AG04450 (cell line): ENCODE data around the gene OR4C45. TPM values are rescaled to one million over a fixed set of nuclear protein-coding genes. Genes with fewer than 3 reads are reported as not detected.

ENCODE experiments used
- CTCF ChIA-PET: fragments of 300-600, 350-600 bp; formaldehyde crosslinking; extraction: SDS; loops from one replicate; lab custom pipeline; 2022; ENCODE audit warnings: antibody characterized with exemption, inconsistent platforms; lab: Charles Lee
- POLR2A ChIA-PET: fragments of 350-600 bp; formaldehyde crosslinking; extraction: SDS; loops from one replicate; lab custom pipeline; 2021; ENCODE audit warnings: antibody characterized with exemption, inconsistent platforms; lab: Yijun Ruan, JAX
- DNase-seq: peaks from one replicate; pipeline ENCODE4 v3.0.0-alpha.2; 2011; ENCODE audit warnings: low read depth, low spot score
- H3K27ac ChIP-seq: one replicate; pipeline ENCODE4 v1.5.1; 2012; ENCODE audit warnings: low read depth, low read length, control low read depth
- H3K27me3 ChIP-seq: one replicate; pipeline ENCODE4 v1.6.0; 2012; ENCODE audit warnings: low read length; ENCODE audit not compliant: control insufficient read depth, insufficient read depth
- H3K4me3 ChIP-seq: 2 replicates; pipeline ENCODE4 v1.5.1; 2011; ENCODE audit warnings: mild to moderate bottlenecking, low read depth, low read length, control low read depth
- H3K9me3 ChIP-seq: 2 replicates; pipeline ENCODE4 v1.5.1; 2012; ENCODE audit warnings: low read length; ENCODE audit not compliant: control insufficient read depth, insufficient read depth
- CTCF ChIP-seq: IDR thresholded peaks from 2 replicates; pipeline ENCODE4 v1.5.1; 2011; ENCODE audit warnings: low read depth, low read length, control low read depth, inconsistent platforms
- polyA plus RNA-seq: library from polyadenylated mRNA; depleted of rRNA; stranded (reverse); fragments of >200 nt; gene quantifications from 2 replicates; pipeline ENCODE4 v1.2.3, GENCODE V29; 2011

OR4C45 gene
- polyA plus RNA-seq, 1 experiment = not detected

- Histone ChIP-seq H3K4me3 (no peak overlapping the region), H3K27me3 (no peaks in the 10 kb centered on the region), H3K9me3 (peaks cover 54% of the 10 kb centered on the region), H3K27ac (no peak overlapping the region)
- TF ChIP-seq CTCF = no peak
- ChIA-PET CTCF (no interaction called here), POLR2A (no interaction called here)
- no peak for DNase-seq
Measured at GRCh38 chr11:50070389-50070788, 37.7 kb downstream of the OR4C45 start.

GRCh38 chr11:50071584-50072225, 39.0 kb downstream of the OR4C45 start:
- POLR2A ChIA-PET = no interaction called here
- no peak for DNase-seq
- TF ChIP-seq CTCF = no peak
- Histone ChIP-seq H3K4me3 (no peak overlapping the region), H3K9me3 (peaks cover 64% of the 10 kb centered on the region), H3K27me3 (no peaks in the 10 kb centered on the region), H3K27ac (no peak overlapping the region)
- CTCF ChIA-PET = no interaction called here

- Histone ChIP-seq H3K27me3 (no peaks in the 10 kb centered on the region), H3K27ac (no peak overlapping the region), H3K4me3 (no peak overlapping the region), H3K9me3 (peaks cover 72% of the 10 kb centered on the region)
- CTCF ChIA-PET = no interaction called here
- no peak for DNase-seq
- POLR2A ChIA-PET = no interaction called here
- no peak for TF ChIP-seq CTCF
Measured at GRCh38 chr11:50072226-50073112, 39.8 kb downstream of the OR4C45 start.

- Histone ChIP-seq H3K4me3 (no peak overlapping the region), H3K9me3 (peaks cover 81% of the 10 kb centered on the region), H3K27ac (no peak overlapping the region), H3K27me3 (no peaks in the 10 kb centered on the region)
- TF ChIP-seq CTCF = no peak
- no peak for DNase-seq
- ChIA-PET CTCF (no interaction called here), POLR2A (no interaction called here)
Measured at GRCh38 chr11:50073113-50074105, 40.7 kb downstream of the OR4C45 start.
